ENCODE measurements around the gene DTX3.

DTX3 gene

DNA sequence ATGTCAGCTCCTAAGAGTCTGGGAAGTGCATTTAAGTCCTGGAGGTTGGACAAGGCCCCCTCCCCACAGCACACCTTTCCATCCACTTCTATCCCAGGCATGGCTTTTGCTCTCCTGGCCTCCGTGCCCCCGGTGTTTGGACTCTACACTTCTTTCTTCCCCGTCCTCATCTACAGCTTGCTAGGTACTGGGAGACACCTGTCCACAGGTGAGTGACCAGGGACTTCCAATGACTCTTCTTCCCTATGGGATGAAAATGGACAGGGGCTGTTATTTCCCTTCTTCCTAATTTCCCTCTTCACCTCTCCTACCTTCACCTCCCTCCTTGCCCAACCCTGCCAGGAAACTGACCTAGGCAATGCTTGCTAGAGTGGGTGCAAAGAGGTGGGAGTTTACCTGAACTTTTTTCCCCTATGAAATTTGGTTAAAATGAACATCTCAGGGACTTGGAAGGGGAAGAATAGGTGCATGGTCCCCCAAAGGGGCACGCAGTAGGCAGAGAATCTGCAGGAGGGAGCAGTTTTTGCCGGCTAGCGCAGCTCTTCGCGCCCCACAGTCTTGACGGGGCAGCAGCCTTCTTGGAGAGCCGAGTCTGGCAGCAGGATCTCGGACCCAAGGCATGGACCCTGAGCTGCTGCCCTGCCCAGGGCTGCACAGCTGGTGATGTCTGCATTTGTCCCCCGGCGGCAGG, 15.8 kb downstream of the DTX3 start:
- DNase-seq (ENCODE audit: low read depth in 2 of 2), result no peak

DNA sequence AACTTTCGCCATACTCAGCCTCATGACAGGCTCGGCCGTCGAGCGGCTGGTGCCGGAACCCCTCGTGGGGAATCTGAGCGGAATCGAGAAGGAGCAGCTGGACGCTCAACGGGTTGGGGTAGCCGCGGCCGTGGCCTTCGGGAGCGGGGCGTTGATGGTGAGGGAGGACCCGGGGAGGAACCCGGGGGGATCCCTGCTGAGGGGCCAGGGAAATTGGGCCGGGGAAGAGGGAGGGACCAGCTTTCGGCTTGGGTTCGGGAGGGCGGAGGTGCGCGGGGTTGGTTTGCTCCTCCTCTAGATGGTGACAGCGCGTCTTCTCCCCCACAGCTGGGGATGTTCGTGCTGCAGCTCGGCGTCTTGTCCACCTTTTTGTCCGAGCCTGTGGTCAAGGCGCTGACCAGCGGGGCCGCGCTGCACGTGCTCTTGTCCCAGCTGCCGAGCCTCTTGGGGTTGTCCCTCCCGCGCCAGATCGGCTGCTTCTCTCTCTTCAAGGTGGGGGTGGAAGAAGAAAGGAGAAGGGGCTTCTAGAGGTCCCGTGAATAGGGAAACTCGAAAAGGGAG, 16.4 kb downstream of the DTX3 start:
- no peak for DNase-seq (ENCODE audit: low read depth in 2 of 2)

DNA sequence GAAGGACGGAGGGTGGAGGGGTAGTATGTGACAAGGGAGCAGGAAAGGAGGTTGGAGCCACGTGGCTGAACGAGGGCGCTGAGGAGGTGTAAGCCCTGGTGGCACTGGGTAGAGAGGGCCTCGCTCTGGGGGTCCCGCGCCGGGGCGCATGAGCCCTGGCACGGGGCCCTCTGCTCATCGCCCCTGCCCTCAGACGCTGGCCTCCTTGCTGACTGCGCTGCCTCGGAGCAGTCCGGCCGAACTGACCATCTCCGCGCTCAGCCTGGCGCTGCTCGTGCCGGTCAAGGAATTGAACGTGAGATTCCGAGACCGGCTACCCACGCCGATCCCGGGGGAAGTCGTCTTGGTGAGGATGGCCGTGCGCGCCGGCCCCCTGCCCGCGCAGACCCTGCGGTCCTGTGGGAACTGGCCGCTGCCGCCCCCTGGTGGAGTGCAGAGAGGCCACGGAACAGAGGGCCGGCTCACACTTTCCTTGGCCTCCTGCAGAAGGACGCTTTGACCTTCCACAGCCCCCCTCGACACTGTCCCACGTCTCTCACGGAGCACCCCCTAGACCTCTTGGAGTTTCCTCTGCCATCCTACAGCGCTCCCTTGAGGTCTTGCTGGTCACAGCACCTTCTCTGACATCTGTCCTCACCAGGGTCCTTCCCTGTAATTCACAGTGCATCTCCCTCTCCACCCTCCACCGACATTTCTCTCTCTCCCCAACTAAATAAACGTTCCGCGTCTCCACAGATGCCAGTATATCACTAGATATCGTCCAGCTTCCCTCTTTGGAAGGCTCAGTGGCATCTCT, 17.1 kb downstream of the DTX3 start:
- peak in 1 of 2 donors; percentile 43 for DNase-seq (ENCODE audit: low read depth in 2 of 2)

DNA sequence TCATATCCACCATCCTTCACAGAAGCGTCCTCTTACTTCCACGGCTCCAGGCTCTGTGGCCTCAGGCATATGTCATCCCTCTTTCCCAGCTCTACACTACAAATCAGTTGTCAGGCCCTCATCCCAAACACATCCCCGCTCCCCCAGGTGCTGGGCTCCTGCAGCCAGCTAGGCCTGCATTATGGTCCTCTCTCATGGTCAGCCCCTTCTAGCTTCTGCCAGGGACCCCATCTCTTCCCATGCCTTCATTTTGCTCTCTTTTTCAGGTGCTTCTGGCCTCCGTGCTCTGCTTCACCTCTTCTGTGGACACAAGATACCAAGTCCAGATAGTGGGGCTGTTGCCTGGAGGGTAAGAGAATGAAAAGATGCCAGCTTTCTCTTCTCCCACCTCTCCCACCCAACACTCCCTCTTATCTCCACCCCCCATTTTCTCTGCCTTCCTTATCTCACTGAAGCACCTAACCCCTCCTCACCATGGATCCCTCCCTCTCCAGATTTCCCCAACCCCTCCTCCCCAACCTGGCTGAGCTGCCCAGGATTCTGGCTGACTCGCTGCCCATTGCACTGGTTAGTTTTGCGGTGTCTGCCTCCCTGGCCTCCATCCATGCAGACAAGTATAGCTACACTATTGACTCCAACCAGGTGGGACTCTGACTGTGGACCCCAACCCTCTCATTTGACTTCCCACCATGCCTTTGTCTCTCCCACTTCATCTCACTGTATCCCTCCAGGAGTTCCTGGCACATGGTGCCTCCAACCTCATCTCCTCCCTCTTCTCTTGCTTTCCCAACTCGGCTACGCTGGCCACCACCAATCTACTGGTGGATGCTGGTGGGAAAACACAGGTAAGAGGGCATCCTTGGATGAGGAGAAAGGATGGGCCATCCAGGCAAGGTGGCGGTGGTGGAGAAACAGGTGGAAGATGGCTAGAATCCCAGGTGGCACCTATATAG, 17.9 kb downstream of the DTX3 start:
- DNase-seq (ENCODE audit: low read depth in 2 of 2), result no peak

DNA sequence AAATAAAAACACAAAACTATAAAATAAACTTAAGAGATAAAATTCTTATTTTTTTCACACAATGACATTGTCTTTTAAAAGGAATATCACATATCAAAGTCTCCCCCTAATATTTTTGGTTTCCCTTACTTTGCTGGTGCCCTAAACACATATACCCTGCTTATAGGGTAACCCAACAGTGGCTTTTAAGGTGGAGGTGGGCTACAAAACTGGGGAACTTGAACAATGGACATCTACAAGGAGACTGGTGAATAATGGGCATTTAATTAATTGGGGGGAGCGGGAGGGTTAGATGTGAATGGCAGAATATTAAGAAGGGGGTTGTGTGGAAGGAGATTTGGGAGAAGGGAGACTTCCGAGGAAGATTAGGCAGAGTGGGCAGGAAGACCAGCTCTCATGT, 18.8 kb downstream of the DTX3 start:
- no peak for DNase-seq (ENCODE audit: low read depth in 2 of 2)

DNA sequence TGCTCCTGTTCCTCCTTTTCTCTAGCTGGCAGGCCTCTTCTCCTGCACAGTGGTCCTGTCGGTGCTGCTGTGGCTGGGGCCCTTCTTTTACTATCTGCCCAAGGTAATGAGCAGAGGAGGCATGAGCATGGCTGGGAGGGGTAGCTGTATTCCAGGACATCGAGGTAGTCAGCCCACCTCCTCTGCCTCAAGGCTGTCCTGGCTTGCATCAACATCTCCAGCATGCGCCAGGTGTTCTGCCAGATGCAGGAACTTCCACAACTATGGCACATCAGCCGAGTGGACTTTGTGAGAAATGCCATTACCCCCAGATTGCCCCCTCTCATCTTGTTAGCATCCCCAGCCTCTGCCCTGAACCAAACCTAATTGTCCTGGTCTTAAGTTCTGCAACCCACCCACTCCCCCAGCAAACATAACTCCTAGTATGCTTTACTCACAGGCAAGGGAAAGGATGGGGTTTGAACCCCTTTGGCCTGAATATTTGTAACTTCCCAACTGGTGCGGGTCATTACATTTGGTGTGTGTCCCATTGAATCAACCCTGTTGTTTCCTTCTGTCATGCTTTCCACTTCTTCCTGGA, 19.3 kb downstream of the DTX3 start:
- DNase-seq (ENCODE audit: low read depth in 2 of 2), result no peak

DNA sequence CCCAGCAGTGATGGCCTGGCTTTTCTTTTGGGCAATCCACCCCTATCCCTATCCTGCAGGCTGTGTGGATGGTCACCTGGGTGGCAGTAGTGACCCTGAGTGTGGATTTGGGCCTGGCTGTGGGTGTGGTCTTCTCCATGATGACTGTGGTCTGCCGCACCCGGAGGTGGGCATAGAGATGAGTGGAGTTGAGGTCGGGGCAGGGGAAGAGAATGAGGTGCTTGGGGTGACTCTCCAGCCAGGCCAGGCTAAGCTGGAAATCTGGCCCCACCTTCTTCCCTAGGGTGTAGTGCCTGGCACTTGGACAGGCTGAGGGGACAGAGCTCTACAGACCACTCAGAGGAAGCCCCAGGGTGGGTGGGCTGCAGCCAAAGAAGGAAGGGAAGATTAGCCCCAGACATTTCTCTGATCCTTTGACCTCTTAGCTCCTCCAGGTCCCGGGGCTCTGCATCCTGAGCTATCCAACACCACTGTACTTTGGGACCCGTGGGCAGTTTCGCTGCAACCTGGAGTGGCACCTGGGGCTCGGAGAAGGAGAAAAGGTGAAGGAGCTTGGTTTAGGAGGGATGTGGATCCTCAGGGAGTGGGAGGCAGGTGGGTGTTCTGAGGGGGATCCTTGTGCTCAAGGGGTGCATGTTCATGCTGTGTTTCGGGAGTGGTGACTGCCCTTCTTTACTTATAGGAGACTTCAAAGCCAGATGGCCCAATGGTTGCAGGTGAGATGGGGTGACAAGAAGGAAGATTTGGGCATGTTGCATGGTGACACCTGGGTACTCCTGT, 20.0 kb downstream of the DTX3 start:
- no peak for DNase-seq (ENCODE audit: low read depth in 2 of 2)

DNA sequence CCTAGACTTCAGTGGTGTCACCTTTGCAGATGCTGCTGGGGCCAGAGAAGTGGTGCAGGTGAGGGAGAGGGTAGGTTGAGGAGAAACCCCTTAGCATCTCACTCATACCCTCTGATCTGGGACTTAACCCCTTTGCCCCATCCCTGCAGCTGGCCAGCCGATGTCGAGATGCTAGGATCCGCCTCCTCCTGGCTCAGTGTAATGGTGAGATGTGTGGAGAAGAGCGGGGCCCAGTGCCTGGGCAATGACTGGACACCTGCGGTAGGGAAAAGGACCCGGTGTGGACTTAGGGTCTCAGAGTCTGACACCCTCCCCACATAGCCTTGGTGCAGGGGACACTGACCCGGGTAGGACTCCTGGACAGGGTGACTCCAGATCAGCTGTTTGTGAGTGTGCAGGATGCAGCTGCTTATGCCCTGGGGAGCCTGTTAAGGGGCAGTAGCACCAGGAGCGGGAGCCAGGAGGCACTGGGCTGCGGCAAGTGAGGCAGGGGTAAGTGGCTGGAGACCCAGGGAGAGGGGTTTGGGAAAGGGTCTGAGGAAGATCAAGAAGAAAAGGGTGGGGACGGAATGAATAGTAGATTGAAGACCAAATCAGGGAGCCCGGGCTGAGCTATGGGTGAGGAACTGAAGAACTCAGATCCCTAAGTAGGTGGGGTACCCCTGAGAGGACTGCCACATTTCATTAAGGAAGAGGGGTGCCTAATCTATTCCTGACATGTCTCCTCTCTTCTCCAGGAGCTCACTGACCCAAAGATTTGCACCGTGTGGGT, 20.8 kb downstream of the DTX3 start:
- no peak for DNase-seq (ENCODE audit: low read depth in 2 of 2)

DNA sequence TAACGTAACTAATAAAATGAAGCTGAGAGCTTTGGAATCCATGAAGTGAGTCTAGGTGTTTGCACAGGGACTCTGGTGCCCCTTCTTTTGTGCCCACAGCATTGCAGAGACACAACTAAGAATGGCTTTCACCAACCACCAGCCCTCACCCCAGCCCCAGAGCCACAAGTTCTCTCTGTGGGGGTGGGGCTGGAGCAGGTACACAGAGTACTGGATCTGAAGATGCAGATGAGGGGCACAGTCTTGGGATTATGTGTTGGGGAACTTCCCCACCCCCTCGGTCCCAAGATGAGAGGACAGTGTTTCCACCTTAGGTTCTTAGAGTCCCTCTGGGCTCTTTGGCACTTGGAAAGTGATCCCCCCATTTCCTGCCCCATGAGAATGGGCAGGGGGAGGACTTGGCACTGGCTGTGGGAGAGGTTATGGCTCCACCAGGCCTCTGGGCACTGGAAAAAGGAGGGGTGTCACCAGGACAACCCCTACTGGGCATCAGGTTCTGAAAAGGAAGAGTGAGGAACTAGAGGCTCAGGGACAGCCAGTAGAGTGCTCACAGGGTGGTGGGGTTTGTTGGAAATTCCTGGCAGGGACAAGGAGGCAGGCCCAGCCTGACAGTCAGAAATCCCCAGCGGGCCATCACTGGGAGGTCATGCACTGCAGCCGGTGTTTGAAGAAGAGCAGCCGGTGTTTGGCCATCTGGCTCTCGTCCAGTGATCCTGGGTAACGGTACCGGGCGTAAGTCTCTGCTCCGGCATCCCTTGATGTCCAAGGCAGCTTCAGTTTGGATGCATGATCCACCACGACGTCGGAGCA, 21.7 kb downstream of the DTX3 start:
- no peak for DNase-seq (ENCODE audit: low read depth in 2 of 2)

DNA sequence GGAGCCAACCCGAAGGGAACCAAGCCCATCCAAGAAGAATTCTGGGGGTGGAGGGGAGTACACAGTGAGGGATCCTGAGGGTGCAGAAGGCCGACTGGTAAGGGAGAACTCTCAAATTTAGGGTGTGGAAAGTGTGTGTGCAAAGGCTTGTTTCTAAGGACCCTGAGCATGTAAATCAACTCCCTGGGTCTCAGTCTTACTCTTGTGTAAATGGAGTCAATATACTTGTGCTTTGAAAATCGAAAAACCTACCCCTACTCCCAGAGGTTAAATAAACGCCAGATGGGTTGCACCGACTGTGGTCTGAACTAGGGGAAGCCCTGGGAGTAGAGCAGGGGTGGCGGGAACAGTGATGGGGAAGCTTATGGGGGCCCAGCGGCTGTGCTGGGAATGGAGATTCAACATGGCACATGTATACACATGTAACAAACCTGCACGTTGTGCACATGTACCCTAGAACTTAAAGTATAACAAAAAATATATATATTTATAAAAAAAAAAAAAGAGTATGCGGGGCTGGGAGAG, 22.4 kb downstream of the DTX3 start:
- no peak for DNase-seq (ENCODE audit: low read depth in 2 of 2)

DNA sequence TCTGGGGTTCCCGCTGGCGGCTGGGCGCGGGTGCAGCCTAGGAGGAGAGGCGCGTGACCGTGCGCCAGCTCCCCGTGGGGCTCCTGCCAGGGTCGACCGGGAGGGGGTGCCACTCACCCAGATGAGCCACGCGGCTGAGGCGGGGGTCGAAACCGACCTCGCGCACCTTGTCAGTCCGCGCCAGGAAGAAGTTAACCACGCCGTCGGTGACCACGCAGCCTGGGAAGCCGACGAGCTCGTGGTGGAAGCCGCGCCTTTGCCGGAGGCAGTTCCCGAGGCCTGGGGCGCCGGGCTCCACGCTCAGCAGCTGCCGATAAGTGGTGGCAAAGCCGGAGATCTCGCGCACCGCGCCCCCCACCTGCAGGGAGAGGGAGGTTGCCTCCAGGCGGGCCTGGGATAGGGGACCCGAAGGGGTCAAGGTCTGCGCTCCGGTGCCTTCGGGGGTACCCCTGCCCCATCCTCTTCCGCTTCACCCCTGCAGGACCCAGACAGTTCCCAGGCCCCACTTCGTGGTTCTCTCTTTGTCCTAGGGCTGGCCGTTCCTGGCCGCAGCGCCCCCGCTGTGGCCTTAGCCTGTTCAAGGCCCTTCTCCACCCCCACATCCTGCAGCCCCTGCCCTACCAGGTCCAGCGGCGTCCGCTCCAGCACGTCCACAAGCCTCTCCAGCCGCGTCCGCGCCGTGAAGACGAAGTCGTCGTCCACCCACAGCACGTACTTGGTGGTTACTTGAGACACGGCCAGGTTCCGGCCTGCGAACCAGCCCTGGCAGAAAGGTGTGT, 23.1 kb downstream of the DTX3 start:
- DNase-seq (ENCODE audit: low read depth in 2 of 2), result no peak

DNA sequence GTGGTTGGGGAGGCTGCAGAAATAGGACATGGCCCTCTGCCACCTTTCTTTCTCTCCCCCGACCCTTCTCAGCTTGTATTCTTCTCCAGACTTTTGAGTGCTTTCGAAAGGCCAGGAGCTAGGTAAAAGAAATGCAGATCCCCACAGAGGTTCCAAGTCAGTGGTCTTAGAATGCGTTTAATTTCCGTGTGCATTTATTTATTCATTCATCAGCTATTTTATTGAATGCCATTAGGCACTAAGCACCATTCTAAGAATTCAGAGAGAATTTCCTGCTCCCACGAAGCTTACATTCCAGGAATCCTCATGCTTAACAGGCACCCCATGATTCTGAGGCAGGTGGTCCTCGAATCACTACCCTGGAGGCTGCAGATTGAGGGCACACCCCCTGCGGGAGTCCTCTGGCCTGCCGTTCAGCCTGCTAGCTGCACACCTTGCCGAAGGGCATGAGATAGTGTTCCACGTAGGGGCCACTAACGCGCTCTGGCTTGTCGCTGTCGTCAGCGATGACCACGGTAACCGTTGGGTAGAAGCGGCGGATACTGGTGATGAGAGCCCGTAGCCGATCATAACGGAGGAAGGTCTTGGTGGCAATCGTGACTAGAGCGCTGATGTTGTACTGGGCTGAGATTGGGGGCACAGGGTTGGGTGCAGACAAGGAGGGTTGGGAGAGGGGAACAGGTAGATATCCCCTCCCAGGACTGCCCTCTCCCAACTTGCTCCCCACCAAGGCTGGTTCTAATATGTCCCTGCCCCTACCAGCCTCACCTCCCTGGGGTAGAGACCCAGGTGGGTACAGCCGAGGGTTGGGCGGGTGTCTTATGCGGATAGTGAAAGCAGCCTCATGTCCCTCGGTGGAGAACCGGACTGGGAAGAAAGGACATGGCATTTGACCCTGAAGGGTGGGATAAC, 23.9 kb downstream of the DTX3 start:
- DNase-seq (ENCODE audit: low read depth in 2 of 2), result no peak

DNA sequence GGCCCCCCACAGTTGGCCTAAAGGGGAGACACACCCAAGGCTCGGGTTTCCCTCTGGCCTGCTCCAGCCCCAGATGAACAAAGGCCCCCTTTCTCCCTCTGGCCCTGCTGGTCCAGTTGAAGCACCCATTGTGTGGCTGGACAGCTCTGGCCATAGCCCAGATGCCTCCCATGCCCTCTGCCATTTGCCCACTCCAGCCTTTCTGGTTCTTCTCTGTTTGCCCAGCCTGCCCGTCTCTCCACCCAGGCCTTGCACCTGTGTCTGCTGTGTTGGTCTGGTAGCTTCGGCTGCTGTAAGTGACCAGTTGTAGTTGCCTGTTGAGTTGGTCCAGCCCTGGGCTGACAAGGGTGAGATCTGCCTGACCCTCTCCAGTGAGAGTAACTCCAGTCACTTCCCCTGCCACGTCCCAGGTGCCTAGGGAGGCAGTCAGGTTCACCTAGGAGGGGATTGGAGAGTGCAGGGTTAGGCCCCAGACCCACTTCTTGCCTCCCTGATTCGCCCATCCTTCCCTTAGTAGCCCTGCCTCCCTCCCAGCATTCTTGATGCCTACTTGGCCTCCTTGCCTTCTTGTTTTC, 25.4 kb downstream of the DTX3 start:
- no peak for DNase-seq (ENCODE audit: low read depth in 2 of 2)

DNA sequence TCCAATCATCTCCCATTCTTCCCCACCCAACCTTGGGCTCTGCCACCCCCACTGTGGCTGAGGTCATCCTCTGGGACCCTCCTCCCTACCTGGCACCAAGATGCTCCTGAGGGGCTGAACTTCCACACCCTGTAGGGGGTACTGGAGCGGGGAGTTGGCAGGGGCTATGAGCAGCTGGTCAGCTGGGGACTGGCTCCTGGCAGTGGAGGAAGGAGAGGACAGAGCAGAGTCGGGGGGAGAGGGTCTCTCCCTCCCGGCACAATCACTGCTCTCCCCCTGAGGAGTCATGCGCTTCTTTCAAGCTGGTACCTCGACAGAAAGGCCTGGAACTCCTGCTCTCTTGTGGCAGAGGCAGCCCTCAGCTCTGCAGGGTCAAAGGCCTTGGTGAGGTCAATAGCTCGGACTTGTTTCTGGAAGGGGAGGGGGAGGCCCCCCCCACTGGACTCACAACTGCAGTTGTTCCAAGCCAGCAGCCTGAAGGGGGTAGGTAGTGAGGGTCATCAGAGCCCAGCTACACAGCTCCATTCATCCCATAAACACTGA, 26.3 kb downstream of the DTX3 start:
- DNase-seq (ENCODE audit: low read depth in 2 of 2), result no peak

DNA sequence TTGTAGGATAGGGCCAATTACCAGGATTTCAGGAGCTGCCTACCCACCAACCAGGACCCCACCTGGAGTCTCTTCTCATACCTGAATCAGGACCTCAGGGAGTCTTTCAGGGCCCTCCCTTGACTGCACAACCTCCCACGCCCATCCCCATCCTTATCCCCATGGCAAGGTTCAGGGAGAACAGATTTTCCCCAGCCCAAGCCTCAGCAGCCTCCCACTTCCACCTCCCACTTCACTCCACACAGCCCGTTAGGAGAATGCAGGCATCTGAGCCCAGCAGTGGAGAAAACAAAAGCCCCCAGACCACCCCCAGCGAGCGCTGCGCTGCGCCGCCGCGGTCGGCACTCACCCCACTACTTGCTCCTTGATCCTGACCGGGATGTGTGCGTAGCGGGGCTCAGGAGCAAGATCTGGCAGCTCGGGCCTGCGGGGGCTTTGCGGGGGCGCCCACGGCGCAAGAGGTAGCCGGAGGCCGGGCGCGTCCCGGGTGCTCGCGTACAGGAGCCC, 27.0 kb downstream of the DTX3 start:
- DNase-seq (ENCODE audit: low read depth in 2 of 2), result no peak
